Omental fat pad (tissue), 4 donors: ENCODE measurements around the gene ING4. TPM values are rescaled to one million over a fixed set of nuclear protein-coding genes. Genes with fewer than 3 reads are reported as not detected.

Experiments
- ATAC-seq: fragments of 150-250 bp; one replicate; pipeline ENCODE4 v1.9.1; 2016; ENCODE audit warnings: mild to moderate bottlenecking, moderate library complexity; ENCODE audit not compliant: low FRiP score
- DNase-seq: peaks from one replicate; pipeline ENCODE4 v3.0.0-alpha.2; 2019; ENCODE audit warnings: low spot score
- total RNA-seq, 4 donors: library from RNA; depleted of rRNA; stranded (reverse); fragments of >200 nt; gene quantifications; one replicate each; pipeline ENCODE4 v1.1.0, GENCODE V29; 2016
- TF ChIP-seq, protein P1 (sequence below), 3 donors: fragments of 450-650 bp; IDR thresholded peaks; one replicate each; pipeline ENCODE4 v1.5.1; 2016 to 2017; ENCODE audit warnings: antibody characterized with exemption in 3 of 3, mild to moderate bottlenecking in 3 of 3, moderate library complexity in 2 of 3

ING4 gene
- total RNA-seq, 4 donors from 2014 or later = 9.7 to 48.7 (median 24.8) TPM

DNA sequence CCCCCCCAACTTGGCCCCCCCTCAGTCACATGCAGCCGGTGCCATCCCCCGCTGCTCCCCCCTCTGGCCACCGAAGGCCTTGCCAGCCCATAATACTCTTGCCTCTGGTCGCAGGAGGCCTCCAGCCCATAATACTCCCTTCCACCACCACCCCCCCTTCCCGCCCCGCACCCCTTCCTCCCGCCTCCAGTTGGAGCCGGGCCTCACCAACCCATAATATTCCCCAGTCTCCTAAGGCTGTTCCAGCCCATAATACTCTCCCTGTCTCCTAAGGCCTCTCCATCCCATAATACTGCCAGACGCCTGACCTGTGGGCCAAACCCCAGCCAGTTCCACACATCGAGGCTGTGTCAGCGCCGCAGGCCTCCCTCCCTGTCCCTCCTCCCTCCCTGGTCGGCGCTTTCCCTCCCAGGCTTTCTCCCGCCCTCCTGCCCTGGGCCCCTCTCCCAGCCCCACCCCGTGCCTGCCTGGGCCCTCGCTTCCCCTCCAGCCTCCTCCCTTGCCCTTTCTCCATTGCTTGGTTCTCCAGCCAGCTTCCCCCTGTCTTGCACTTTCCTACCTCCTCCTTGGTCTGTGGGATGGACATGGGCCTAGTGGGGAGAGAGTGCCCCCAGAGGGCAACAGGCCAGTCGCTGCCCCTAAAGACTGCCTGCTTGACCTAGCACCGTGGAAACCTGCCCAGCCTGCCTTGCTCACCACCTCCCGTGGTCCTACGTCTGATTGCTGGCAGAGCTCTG lies 49.0 kb downstream of the ING4 start:
- ATAC-seq = peak; percentile 91
- TF ChIP-seq, protein P1, sequence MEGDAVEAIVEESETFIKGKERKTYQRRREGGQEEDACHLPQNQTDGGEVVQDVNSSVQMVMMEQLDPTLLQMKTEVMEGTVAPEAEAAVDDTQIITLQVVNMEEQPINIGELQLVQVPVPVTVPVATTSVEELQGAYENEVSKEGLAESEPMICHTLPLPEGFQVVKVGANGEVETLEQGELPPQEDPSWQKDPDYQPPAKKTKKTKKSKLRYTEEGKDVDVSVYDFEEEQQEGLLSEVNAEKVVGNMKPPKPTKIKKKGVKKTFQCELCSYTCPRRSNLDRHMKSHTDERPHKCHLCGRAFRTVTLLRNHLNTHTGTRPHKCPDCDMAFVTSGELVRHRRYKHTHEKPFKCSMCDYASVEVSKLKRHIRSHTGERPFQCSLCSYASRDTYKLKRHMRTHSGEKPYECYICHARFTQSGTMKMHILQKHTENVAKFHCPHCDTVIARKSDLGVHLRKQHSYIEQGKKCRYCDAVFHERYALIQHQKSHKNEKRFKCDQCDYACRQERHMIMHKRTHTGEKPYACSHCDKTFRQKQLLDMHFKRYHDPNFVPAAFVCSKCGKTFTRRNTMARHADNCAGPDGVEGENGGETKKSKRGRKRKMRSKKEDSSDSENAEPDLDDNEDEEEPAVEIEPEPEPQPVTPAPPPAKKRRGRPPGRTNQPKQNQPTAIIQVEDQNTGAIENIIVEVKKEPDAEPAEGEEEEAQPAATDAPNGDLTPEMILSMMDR (IDR thresholded peaks at IDR 0.05) = no peak

DNA sequence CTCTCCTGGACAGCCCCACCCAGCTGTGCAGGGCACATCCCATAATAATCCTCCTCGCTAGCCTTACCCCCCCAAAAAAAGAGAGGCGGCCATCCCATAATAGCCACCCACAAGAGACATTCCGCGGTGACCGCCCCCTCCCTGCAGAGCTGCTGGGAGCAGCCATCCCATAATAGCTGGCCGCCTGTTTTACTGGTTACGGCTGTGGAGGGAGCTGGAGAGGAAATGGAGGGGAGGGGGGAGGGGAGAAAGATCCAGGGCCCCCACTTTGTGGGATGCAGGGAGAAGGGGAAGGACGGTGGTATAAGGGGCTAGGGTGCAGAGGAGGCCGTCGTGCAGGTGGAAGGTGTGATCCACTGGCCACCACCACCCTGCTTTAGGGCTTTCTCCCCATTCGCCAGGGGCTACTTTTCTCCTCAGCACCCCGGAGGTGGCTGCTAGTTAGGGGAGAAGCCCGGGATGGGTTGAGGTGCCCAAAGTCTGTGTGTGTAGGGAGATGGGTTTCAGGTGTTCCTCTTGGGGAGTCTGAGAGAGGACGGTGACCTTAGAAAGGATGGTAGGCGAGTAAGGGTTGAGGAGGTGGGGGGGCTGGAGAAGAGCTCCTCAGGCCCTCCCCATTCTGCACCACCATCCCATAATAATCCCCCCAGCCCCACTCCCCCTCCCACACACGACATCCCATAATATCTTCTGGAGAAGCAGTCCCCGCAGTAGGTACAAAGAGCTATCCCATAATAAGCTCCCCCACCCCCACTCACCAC lies 49.7 kb downstream of the ING4 start:
- TF ChIP-seq, protein P1 (IDR thresholded peaks at IDR 0.05) = no peak
- ATAC-seq = peak; percentile 3

More for the DNA sequence above, 49.0 kb downstream of the ING4 start:
- DNase-seq = peak; percentile 54

DNA sequence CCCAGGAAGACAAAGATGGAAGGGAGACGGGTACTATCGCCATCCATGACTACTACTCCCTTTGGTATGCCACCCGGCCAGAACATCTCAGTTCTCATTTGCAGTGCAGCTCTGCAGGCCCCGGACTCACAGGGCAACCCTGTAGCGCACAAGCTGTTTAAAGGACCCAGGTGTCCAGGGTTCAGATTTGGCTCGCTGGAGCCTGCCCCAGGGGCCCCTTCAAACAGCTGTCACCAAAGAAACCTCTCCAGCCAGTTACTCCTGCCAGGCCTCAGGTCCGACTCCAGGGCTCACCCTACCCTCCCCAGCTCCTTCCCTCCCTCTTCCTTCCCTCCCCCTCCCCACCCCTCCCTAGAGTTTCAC lies 50.3 kb downstream of the ING4 start:
- DNase-seq = no peak
- ATAC-seq = no peak
- TF ChIP-seq, protein P1 (IDR thresholded peaks at IDR 0.05) = no peak

More for the DNA sequence above, 49.7 kb downstream of the ING4 start:
- DNase-seq = no peak

DNA sequence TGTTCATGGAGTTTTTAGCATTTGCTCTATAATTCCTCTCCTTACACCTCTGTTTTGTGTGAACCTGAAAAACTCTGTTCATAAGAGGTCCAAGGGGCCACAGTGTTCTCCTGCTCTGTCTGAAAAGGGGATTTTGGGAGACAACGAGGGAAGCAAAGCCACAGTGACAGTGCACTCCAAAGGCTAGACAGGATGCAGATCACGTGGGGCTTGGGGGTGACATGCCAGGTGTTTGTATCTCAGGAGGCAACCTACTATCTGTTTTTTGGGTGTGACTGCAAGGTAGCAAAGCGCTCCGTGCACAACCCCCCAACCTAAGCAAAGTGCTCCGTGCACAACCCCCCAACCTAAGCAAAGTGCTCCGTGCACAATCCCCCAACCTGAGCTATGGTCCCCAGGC lies 50.7 kb downstream of the ING4 start:
- ATAC-seq (no peak), DNase-seq (no peak)
- TF ChIP-seq, protein P1 (IDR thresholded peaks at IDR 0.05) = no peak

DNA sequence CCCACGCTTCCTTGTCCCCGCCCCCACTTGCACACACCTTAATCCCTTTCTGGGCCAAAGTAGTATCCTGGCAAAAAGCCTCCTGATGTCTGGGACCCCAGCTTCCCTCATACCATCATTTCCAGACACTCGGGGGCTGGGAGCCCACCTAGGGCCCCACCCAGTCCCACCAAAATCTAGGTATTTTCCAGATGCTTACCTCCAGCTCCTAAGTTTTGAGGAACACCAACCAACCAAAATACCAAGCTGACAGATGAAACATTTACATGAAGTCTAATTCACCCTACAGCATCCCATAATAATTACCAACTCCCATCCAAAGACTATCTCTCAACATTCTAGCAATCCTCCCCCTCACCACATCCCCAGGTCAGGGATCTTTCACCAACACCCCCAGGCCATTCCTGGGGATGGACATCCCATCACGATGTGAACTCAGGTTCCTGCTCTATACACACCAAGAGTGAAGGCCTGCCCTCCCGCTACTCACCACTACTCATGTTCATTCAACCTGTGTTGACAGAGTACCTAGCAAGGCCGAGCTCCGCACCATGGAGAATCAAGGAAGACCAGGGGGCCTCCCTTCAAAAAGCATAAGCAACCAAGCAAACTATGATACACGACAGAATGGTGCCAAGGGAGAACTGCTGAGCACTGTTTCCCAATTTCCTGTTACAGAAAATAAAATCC lies 54.2 kb downstream of the ING4 start:
- ATAC-seq (no peak), DNase-seq (no peak)
- TF ChIP-seq, protein P1 (IDR thresholded peaks at IDR 0.05) = no peak

DNA sequence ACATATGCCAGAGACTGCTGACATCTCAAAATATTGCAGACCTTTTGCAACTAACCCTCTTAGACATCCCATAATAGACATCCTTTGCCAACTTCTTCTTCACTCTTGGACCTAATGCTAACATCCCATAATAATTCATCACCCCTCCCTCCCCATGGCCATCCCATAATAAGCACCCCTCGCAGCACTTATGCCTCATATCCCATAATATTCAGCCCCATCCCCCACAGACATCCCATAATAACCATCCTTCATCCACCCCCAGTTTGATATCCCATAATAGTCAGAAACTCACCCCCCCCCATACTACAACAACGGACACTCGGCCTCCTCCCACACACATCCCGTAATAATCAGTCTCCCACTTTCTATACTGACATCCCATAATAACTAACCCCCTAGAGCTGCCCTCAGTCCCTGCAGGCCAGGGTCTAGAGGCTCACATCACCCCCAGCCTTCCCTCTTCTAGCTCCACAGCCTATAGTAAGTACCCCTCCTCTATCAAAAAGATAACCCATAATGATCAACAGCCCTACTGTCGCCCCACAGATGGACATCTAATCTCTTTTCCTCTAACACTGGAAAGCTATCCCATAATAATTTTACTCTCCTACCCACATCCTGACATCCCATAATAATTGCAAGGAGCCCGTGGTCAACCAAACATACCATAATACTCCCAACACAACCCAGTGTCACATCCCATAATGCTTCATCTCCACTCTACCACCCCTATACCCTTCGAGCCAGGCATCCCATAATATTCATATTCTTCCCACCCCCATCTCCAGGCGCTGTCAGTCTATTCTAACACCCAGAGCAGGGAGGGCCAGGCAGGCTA lies 54.9 kb downstream of the ING4 start:
- DNase-seq (no peak), ATAC-seq (peak; percentile 38)
- TF ChIP-seq, protein P1 (IDR thresholded peaks at IDR 0.05) = no peak
